ENCODE data around the gene SPO11.

DNA sequence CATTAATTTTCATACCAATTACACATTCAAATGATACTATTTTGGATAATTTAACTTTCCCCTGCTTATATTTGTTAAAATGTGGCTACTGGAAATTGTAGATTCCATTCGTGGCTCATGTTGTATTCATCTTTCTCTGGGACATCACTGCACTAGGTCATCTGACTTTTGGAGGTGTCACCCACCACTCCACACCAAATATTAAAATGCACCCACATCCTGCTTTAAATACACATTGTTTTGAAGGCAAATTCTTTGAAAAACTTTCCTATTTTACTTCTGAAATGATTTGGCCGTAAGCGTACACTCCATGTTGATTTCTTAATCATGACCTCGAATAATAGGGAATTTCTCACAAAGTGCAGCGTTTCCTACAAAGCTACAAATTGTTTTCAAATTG lies 52.9 kb downstream of the SPO11 start:
- TF ChIP-seq CTCF (IDR thresholded peaks at IDR 0.05; ENCODE audit: low read depth, low read length) = no peak
- no peak for TF ChIP-seq POLR2A (IDR thresholded peaks at IDR 0.05; ENCODE audit: extremely low read depth, insufficient read length)
- TF ChIP-seq MYC (IDR thresholded peaks at IDR 0.05; ENCODE audit: low read depth, low read length) = no peak
